Measurements from ENCODE around the gene NPHS1. TPM values are rescaled to one million over a fixed set of nuclear protein-coding genes. Genes with fewer than 3 reads are reported as not detected.

Gene NPHS1
- total and polyA plus RNA-seq, 9 of the 15 experiments (the other 6 are each of a cell fraction or from before 2014, with no cell fraction given) = 0.01 to 0.28 (median 0.14) TPM; not detected in 5

DNA sequence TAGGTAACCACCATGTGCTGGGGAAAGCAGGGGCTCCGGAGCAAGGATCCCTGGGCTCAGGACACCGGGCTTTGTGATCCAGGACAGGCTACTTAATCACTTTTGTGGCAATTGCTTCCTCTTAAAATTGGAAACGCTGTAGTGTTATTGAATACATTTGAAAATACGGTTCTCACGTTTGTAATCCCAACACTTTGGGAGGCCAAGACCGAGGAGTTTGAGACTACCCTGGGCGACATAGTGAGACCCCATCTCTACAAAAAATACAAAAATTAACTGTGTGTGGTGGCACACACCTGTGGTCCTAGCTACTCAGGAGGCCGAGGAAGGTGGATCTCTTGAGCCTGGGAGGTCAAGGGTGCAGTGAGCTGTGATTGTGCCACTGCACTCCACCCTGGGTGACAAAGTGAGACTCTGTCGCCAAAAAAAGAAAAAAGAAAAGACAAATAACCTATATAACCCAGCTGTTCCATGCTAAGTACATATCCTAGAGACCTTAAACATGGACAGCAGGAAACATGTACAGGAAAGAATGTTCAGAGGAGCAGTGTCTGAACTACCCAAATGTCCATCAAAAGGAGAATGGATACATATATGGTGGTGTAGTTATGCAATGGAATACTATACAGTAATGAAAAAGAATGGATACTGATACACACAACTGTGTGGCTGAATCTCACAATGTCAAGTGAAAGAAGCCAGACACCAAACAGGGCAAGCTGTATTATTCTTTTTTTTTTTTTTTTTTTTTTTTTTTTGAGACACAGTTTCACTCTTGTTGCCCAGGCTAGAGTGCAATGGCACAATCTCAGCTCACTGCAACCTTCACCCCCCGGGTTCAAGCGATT, 39.0 kb downstream of the NPHS1 start:
- ChIA-PET POLR2A (no interaction called here), CTCF (ENCODE audit: low intra/inter-chr PET ratio) (no interaction called here)
- BruUV-seq (replicated peaks) = no TSS peak
- no peak for DNase-seq (ENCODE audit: extremely low read depth in 1 of 4, low spot score in 3 of 4)
- TF ChIP-seq SFPQ (IDR thresholded peaks at IDR 0.05; ENCODE audit: low read depth, low read length) = no peak
- peak; percentile 97 for TF ChIP-seq ZNF146 (CRISPR knock-in tag; IDR thresholded peaks at IDR 0.05; ENCODE audit: unreplicated experiment)
- peak; percentile 82 for TF ChIP-seq RBM25 (IDR thresholded peaks at IDR 0.05; ENCODE audit: low read depth, low read length, severe bottlenecking)
- H3K27ac ChIP-seq (ENCODE audit: extremely low read depth, low read depth, low read length) = no peak overlapping the region
- H3K4me3 ChIP-seq = no peak overlapping the region
- in situ Hi-C loops (cut with MboI) (no loop called here), intact Hi-C loops (cut with micrococcal nuclease) (no loop called here)
- ATAC-seq = no peak
- no peak overlapping the region for H3K9ac ChIP-seq (ENCODE audit: insufficient read depth in 1 of 2, low read depth in 2 of 2, low read length in 2 of 2)
- H3K9me3 ChIP-seq (replicated peaks; ENCODE audit: control insufficient read depth, insufficient read depth, low read depth, low read length) = no peaks in the 10 kb centered on the region
- WGBS (ENCODE audit: insufficient coverage, low coverage, missing lambda C conversion rate) = 4% methylated on average over 11 of the region's 11 CpGs
- H3K4me1 ChIP-seq (replicated peaks in 1 of 2; ENCODE audit: control insufficient read depth in 2 of 2, insufficient read depth in 2 of 2, low read length in 2 of 2) = peaks cover 0 to 10% of the 10 kb centered on the region in 2 experiments; a peak in 2 of 5 replicates
- no peaks in the 10 kb centered on the region for H3K79me2 ChIP-seq (ENCODE audit: control insufficient read depth, insufficient read depth, low read length)
- H3K36me3 ChIP-seq (ENCODE audit: control insufficient read depth, insufficient read depth, low read length) = no peaks in the 10 kb centered on the region
- H3K9me1 ChIP-seq (ENCODE audit: control insufficient read depth, insufficient read depth, low read length) = no peaks in the 10 kb centered on the region
- no peak for FAIRE-seq
- no peaks in the 10 kb centered on the region; the same call in 1 of the 2 replicates for H4K20me1 ChIP-seq (replicated peaks; ENCODE audit: control insufficient read depth, insufficient read depth, low read length)
- H3K4me2 ChIP-seq (ENCODE audit: insufficient read depth, low read length) = no peak overlapping the region
- H2AFZ ChIP-seq (ENCODE audit: low read depth, low read length) = no peak overlapping the region
- peaks cover 6 to 13% of the 10 kb centered on the region in 2 experiments; a peak in 3 of 5 replicates for H3K27me3 ChIP-seq (ENCODE audit: control insufficient read depth in 2 of 2, insufficient read depth in 2 of 2, low read length in 2 of 2)

All from K562 (cell line).